ENCODE results near the gene SLC25A11. TPM values are rescaled to one million over a fixed set of nuclear protein-coding genes. Genes with fewer than 3 reads are reported as not detected.

The SLC25A11 gene
- polyA plus RNA-seq, 1 experiment: 44.7 TPM

- H3K27me3 ChIP-seq (ENCODE audit: control insufficient read depth, insufficient read depth, low read length): no peaks in the 10 kb centered on the region
- peak within 1 kb of the TSS; percentile 48 for H3K4me3 ChIP-seq (ENCODE audit: low read depth, low read length)
- DNase-seq (ENCODE audit: low read depth, low spot score): no peak
- peak within 1 kb of the TSS; percentile 91 for H3K27ac ChIP-seq (ENCODE audit: low read depth, low read length)
- peaks cover 3% of the 10 kb centered on the region; the same call in 1 of the 2 replicates for H3K9me3 ChIP-seq (ENCODE audit: control insufficient read depth, insufficient read depth, low read length)
- ChIA-PET POLR2A (interaction anchor here (1.1 to 9.1 kb wide), 4 partner anchors 11 to 47 kb away, joined by 3 to 128 read pairs (median 12); partner anchors contain the start of genes KIF1C, RNF167, SLC25A11 and SPAG7), CTCF (interaction anchor here (0.6 to 1.1 kb wide), 3 partner anchors 42 to 111 kb away, joined by 3 to 4 read pairs (median 3); no protein-coding TSS in a partner anchor)
- no peak for TF ChIP-seq CTCF (IDR thresholded peaks at IDR 0.05; ENCODE audit: low read depth, low read length)
These were observed 10.9 kb upstream of the SLC25A11 start, which contains the start of gene ENO3 for GRCh38 chr17:4950746-4951204. Gene ENO3, plus strand, starts transcription at chr17:4951119. Its CDS starts 711 bp downstream, at chr17:4951830.

DNA sequence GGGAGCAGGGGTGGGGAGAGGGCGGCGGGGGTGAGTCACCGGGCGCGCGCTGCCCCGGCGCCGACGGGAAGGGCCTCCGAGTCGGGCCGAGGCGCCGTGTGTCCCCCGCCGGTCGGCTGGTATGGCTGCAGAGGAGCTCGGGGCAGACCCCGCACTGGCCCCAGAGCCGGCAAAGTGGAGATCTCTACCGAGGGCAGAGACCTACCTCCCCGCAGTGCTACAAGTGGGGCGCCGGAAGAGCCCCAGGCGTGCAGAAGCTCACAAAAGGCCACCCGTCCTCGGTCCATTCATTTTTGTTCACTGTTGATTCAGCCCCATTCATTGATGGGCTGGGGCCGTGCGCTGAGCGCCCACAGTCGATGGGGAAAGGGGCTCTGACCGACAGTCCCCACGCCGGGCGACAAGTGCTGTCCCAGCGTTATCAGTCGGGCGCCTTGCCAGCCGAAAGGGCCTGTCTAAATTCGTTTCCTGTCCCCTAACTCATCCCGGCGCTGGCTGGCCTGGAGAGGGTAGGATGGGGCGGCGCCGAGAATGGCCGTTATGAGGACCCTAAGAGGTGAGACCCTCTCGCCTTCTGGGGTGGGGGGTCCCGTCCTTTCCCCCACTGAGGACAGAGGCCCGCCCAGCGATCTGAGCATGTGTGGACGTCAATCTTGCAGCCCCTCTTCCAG is 10.4 kb upstream of the SLC25A11 start:
- no peak for DNase-seq (ENCODE audit: low read depth, low spot score)
- Histone ChIP-seq H3K27ac (ENCODE audit: low read depth, low read length) (peak overlapping the region; percentile 91), H3K27me3 (ENCODE audit: control insufficient read depth, insufficient read depth, low read length) (no peaks in the 10 kb centered on the region), H3K4me3 (ENCODE audit: low read depth, low read length) (peak overlapping the region; percentile 48), H3K9me3 (ENCODE audit: control insufficient read depth, insufficient read depth, low read length) (peaks cover 3% of the 10 kb centered on the region; the same call in 1 of the 2 replicates)
- no peak for TF ChIP-seq CTCF (IDR thresholded peaks at IDR 0.05; ENCODE audit: low read depth, low read length)
- POLR2A ChIA-PET: interaction anchor here (1.1 to 9.1 kb wide), 3 partner anchors 11 to 48 kb away, joined by 3 to 128 read pairs (median 18); partner anchors contain the start of genes KIF1C, RNF167, SLC25A11 and SPAG7
- CTCF ChIA-PET: no interaction called here

DNA sequence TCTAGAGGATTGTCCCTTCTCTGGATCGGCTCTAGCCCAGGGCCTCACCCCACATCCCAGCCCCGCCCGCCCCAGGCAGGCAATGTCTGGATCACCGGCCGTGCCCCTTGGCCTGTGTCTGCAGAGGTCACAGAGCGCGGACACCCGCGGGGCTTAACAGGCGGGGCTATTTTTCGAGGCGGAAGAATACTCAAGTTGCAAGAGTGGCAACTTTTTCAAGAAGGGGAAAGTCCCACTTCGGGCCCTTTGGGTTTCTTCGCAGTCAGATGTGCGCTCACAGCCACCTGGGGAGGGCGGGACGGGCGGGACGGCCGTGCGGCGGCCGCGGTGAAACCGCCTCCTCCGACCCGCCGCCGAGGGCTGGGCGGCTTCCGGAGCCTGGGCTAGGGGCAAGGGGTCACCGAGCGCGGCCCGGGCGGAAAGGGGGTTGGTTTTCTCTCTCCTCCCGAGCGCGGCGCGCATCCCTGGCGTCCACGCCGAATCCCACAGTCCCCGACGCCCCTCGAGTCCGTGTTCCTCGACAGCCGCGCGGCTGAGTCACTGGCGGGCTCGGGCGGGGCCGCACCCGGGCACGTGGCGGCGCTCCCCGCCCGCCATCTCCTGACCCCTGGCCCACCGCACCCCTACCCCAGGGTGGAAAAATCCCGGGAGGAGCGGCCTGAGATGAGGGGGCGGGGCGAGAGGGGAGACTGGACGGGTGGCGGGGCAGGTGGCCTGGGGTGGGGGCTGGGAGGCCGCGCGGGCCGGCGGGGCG is 9.7 kb upstream of the SLC25A11 start:
- ChIA-PET POLR2A (interaction anchor here (1.1 to 9.1 kb wide), 3 partner anchors 10 to 49 kb away, joined by 3 to 128 read pairs (median 18); partner anchors contain the start of genes KIF1C, RNF167, SLC25A11 and SPAG7), CTCF (no interaction called here)
- H3K9me3 ChIP-seq (ENCODE audit: control insufficient read depth, insufficient read depth, low read length): peaks cover 3% of the 10 kb centered on the region; the same call in 1 of the 2 replicates
- TF ChIP-seq CTCF (IDR thresholded peaks at IDR 0.05; ENCODE audit: low read depth, low read length): no peak
- no peaks in the 10 kb centered on the region for H3K27me3 ChIP-seq (ENCODE audit: control insufficient read depth, insufficient read depth, low read length)
- DNase-seq (ENCODE audit: low read depth, low spot score): no peak
- peak overlapping the region; percentile 91 for H3K27ac ChIP-seq (ENCODE audit: low read depth, low read length)
- H3K4me3 ChIP-seq (ENCODE audit: low read depth, low read length): peak overlapping the region; percentile 99

- TF ChIP-seq CTCF (IDR thresholded peaks at IDR 0.05; ENCODE audit: low read depth, low read length): no peak
- Histone ChIP-seq H3K27me3 (ENCODE audit: control insufficient read depth, insufficient read depth, low read length) (no peaks in the 10 kb centered on the region), H3K27ac (ENCODE audit: low read depth, low read length) (peak overlapping the region; percentile 91), H3K4me3 (ENCODE audit: low read depth, low read length) (peak overlapping the region; percentile 99), H3K9me3 (ENCODE audit: control insufficient read depth, insufficient read depth, low read length) (peaks cover 3% of the 10 kb centered on the region; the same call in 1 of the 2 replicates)
- ChIA-PET CTCF (no interaction called here), POLR2A (interaction anchor here (1.8 to 9.1 kb wide), 3 partner anchors 9 to 49 kb away, joined by 11 to 128 read pairs (median 18); partner anchors contain the start of genes INCA1, KIF1C, RNF167 and SLC25A11)
- no peak for DNase-seq (ENCODE audit: low read depth, low spot score)
These were observed 9.1 kb upstream of the SLC25A11 start for GRCh38 chr17:4948931-4949320.
